Sigmoid colon (tissue), 7 donors: ENCODE measurements around the gene ALMS1. TPM values are rescaled to one million over a fixed set of nuclear protein-coding genes. Genes with fewer than 3 reads are reported as not detected.

ENCODE experiments used
- DNase-seq: peaks from one replicate; pipeline ENCODE4 v3.0.0-alpha.2; 2019
- H3K27ac ChIP-seq, 4 donors: fragments of 200-600 bp; sonication (generic); one replicate each; pipeline ENCODE4 v1.5.1; 2016 to 2019; ENCODE audit warnings: mild to moderate bottlenecking in 1 of 4
- H3K27me3 ChIP-seq, 3 donors: fragments of 200-600 bp; sonication (generic); one replicate each; pipeline ENCODE4 v1.5.1; 2019; ENCODE audit warnings: mild to moderate bottlenecking in 1 of 3
- H3K36me3 ChIP-seq, 4 donors: fragments of 200-600 bp; sonication (generic); one replicate each; pipeline ENCODE4 v1.5.1; 2016 to 2019
- H3K4me1 ChIP-seq, 4 donors: fragments of 200-600 bp; sonication (generic); one replicate each; pipeline ENCODE4 v1.5.1; 2017 to 2019
- H3K4me3 ChIP-seq, 4 donors: fragments of 200-600 bp; sonication (generic); one replicate each; pipeline ENCODE4 v1.5.1; 2017 to 2019; ENCODE audit warnings: mild to moderate bottlenecking in 2 of 4, moderate library complexity in 1 of 4
- H3K9me3 ChIP-seq, 4 donors: fragments of 200-600 bp in 3 of 4; sonication (generic) in 3 of 4; one replicate each; pipeline versions ENCODE4 v1.5.1 to v1.6.1; 2013 to 2019
- CTCF ChIP-seq, 4 experiments: fragments of 450-650 bp in 3 of 4; fragments of 200-600 bp in 1 of 4; IDR thresholded peaks; one replicate each; pipeline ENCODE4 v1.5.1; 2016 to 2019; ENCODE audit warnings: antibody characterized with exemption in 4 of 4, mild to moderate bottlenecking in 3 of 4, moderate library complexity in 2 of 4
- EP300 ChIP-seq, 4 donors: sonication (generic); formaldehyde crosslinking; IDR thresholded peaks; one replicate each; pipeline ENCODE4 v1.6.1; 2017; ENCODE audit warnings: antibody characterized with exemption in 4 of 4
- POLR2A ChIP-seq, 2 donors: fragments of 450-650 bp; IDR thresholded peaks; one replicate each; pipeline ENCODE4 v1.6.1; 2016; ENCODE audit warnings: antibody characterized with exemption in 2 of 2, mild to moderate bottlenecking in 2 of 2, moderate library complexity in 2 of 2
- POLR2AphosphoS5 ChIP-seq, 4 donors: sonication (generic); formaldehyde crosslinking; IDR thresholded peaks; one replicate each; pipeline ENCODE4 v1.6.1; 2017; ENCODE audit warnings: antibody characterized with exemption in 4 of 4
- WGBS, 2 donors: extraction: QIAGEN DNeasy Blood & Tissue Kit; methylation state at CpG; one replicate each; pipeline ENCODE4 v1.1.7; 2013; 5-methylcytosine and 5-hydroxymethylcytosine counted together
- intact Hi-C: fragments of 100-400 bp; cut with DNase I; formaldehyde crosslinking; loops from one replicate; pipeline ENCODE4 v1.15.1; 2023
- polyA plus RNA-seq, 3 donors: library from polyadenylated mRNA; stranded (reverse); fragments of 200-250 nt; gene quantifications; one replicate each; pipeline ENCODE4 v1.2.3, GENCODE V29; 2013
- total RNA-seq, 4 donors: library from RNA; depleted of rRNA; stranded (reverse); fragments of >200 nt; gene quantifications; one replicate each; pipeline ENCODE4 v1.1.0, GENCODE V29; 2016
- donor health status: healthy with polysubstance abuse.
- donor health status: Bipolar disorder and iron deficiency.
- donor health status: healthy.

ALMS1 gene
- total and polyA plus RNA-seq, 7 donors, result 3.5 to 47.6 (median 29.3) TPM

GRCh38 chr2:73385123-73385503, 523 bp upstream of the ALMS1 start:
- 3 to 5% methylated on average over 9 of the region's 9 CpGs for WGBS, 2 donors
- peak overlapping the region; percentile 90 to 95 (median 92) for H3K27ac ChIP-seq

GRCh38 chr2:73386342-73386868, 769 bp downstream of the ALMS1 start:
- Histone ChIP-seq H3K27me3 (no peaks in the 10 kb centered on the region), H3K27ac (peak overlapping the region; percentile 90 to 95 (median 92)), H3K9me3 (no peaks in the 10 kb centered on the region), H3K36me3 (no peaks in the 10 kb centered on the region), H3K4me3 (peak overlapping the region; percentile 69 to 81 (median 73)), H3K4me1 (peaks cover 0 to 26% (median 16%) of the 10 kb centered on the region in 4 donors)
- TF ChIP-seq POLR2AphosphoS5 (IDR thresholded peaks at IDR 0.05) (peak in 1 of 4 donors; percentile 15), POLR2A (IDR thresholded peaks at IDR 0.05) (no peak), EP300 (IDR thresholded peaks at IDR 0.05) (no peak), CTCF (IDR thresholded peaks at IDR 0.05) (no peak)
- intact Hi-C loops, result loop anchor here (1.0 to 10.0 kb wide), 4 partner anchors 32 to 348 kb away; partner anchors contain the start of genes CCT7, RAB11FIP5 and TPRKB
- DNase-seq, result no peak
- 1% methylated on average over 24 of the region's 24 CpGs for WGBS, 2 donors

More at GRCh38 chr2:73385123-73385503, 523 bp upstream of the ALMS1 start:
- H3K36me3 ChIP-seq, result no peaks in the 10 kb centered on the region
- no peak for DNase-seq
- H3K9me3 ChIP-seq, result no peaks in the 10 kb centered on the region
- H3K27me3 ChIP-seq, result no peaks in the 10 kb centered on the region
- intact Hi-C loops, result loop anchor here (5.0 to 10.0 kb wide), 2 partner anchors 273 to 350 kb away; partner anchors contain the start of genes RAB11FIP5 and TPRKB
- TF ChIP-seq POLR2AphosphoS5 (IDR thresholded peaks at IDR 0.05) (no peak), POLR2A (IDR thresholded peaks at IDR 0.05) (no peak), CTCF (IDR thresholded peaks at IDR 0.05) (no peak), EP300 (IDR thresholded peaks at IDR 0.05) (no peak)
- H3K4me1 ChIP-seq, result peaks cover 0 to 26% (median 16%) of the 10 kb centered on the region in 4 donors
- peak overlapping the region; percentile 69 to 81 (median 73) for H3K4me3 ChIP-seq

GRCh38 chr2:73386894-73387636, 1.4 kb downstream of the ALMS1 start:
- Histone ChIP-seq H3K9me3 (no peaks in the 10 kb centered on the region), H3K36me3 (no peaks in the 10 kb centered on the region), H3K27ac (peak overlapping the region; percentile 90 to 95 (median 92)), H3K4me1 (peaks cover 0 to 26% (median 16%) of the 10 kb centered on the region in 4 donors), H3K4me3 (peak overlapping the region; percentile 69 to 81 (median 73)), H3K27me3 (no peaks in the 10 kb centered on the region)
- 39 to 41% methylated on average over 6 of the region's 6 CpGs for WGBS, 2 donors
- no peak for TF ChIP-seq POLR2A (IDR thresholded peaks at IDR 0.05)
- no peak for TF ChIP-seq CTCF (IDR thresholded peaks at IDR 0.05)
- no peak for TF ChIP-seq EP300 (IDR thresholded peaks at IDR 0.05)
- no peak for TF ChIP-seq POLR2AphosphoS5 (IDR thresholded peaks at IDR 0.05)
- no peak for DNase-seq
- intact Hi-C loops, result loop anchor here (1.0 to 10.0 kb wide), 4 partner anchors 31 to 348 kb away; partner anchors contain the start of genes CCT7, RAB11FIP5 and TPRKB

- Histone ChIP-seq H3K27me3 (no peaks in the 10 kb centered on the region), H3K4me3 (no peak overlapping the region), H3K4me1 (no peaks in the 10 kb centered on the region), H3K27ac (no peak overlapping the region), H3K9me3 (peaks cover 0 to 12% (median 0%) of the 10 kb centered on the region in 4 donors), H3K36me3 (peaks cover 0 to 7% (median 0%) of the 10 kb centered on the region in 4 donors)
- no peak for DNase-seq
- intact Hi-C loops, result no loop called here
- TF ChIP-seq CTCF (IDR thresholded peaks at IDR 0.05) (no peak), EP300 (IDR thresholded peaks at IDR 0.05) (no peak), POLR2A (IDR thresholded peaks at IDR 0.05) (no peak), POLR2AphosphoS5 (IDR thresholded peaks at IDR 0.05) (no peak)
- WGBS, 2 donors, result 85 to 95% methylated on average over 9 of the region's 9 CpGs
These were observed 16.9 kb downstream of the ALMS1 start for GRCh38 chr2:73402386-73403103.
